OCI-LY3 (cell line): Measurements from ENCODE around the gene TPRN.

ENCODE experiments used
- EZH2phosphoT487 ChIP-seq: fragments of 200-600 bp; shearing (Covaris generic); IDR thresholded peaks from 2 replicates; pipeline ENCODE4 v1.6.1; 2018; ENCODE audit warnings: antibody characterized with exemption, mixed run types, low read depth
- TF ChIP-seq, protein P1 (sequence below): fragments of 200-600, 300-600 bp; sonication (generic); IDR thresholded peaks from 2 replicates; pipeline ENCODE4 v1.5.1; 2014; ENCODE audit warnings: antibody characterized with exemption, low read length, low read depth

DNA sequence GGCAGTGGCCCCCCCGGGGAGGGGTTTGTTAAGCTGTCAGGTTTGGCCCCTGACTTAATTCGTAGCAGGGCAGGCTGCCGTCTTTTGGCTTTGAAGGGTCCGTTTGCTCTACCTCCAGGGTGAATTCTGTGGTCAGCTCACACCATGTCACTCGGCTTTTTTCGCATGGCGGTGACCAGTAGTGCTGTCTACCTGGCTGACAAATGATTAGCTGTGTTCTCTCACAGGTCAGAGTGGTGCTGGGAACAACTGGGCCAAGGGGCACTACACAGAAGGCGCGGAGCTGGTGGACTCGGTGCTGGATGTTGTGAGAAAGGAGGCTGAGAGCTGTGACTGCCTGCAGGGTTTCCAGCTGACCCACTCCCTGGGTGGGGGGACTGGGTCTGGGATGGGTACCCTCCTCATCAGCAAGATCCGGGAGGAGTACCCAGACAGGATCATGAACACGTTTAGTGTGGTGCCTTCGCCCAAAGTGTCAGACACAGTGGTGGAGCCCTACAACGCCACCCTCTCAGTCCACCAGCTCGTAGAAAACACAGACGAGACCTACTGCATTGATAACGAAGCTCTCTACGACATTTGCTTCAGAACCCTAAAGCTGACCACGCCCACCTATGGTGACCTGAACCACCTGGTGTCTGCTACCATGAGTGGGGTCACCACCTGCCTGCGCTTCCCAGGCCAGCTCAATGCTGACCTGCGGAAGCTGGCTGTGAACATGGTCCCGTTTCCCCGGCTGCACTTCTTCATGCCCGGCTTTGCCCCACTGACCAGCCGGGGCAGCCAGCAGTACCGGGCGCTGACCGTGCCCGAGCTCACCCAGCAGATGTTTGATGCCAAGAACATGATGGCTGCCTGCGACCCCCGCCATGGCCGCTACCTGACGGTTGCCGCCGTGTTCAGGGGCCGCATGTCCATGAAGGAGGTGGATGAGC lies 42.0 kb upstream of the TPRN start:
- TF ChIP-seq, protein P1, sequence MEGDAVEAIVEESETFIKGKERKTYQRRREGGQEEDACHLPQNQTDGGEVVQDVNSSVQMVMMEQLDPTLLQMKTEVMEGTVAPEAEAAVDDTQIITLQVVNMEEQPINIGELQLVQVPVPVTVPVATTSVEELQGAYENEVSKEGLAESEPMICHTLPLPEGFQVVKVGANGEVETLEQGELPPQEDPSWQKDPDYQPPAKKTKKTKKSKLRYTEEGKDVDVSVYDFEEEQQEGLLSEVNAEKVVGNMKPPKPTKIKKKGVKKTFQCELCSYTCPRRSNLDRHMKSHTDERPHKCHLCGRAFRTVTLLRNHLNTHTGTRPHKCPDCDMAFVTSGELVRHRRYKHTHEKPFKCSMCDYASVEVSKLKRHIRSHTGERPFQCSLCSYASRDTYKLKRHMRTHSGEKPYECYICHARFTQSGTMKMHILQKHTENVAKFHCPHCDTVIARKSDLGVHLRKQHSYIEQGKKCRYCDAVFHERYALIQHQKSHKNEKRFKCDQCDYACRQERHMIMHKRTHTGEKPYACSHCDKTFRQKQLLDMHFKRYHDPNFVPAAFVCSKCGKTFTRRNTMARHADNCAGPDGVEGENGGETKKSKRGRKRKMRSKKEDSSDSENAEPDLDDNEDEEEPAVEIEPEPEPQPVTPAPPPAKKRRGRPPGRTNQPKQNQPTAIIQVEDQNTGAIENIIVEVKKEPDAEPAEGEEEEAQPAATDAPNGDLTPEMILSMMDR = no peak
- TF ChIP-seq EZH2phosphoT487 = no peak
